Testis (tissue), 3 donors: Measurements from ENCODE around the gene ILF2. TPM values are rescaled to one million over a fixed set of nuclear protein-coding genes. Genes with fewer than 3 reads are reported as not detected.

Experiments
- DNase-seq: peaks from one replicate; pipeline ENCODE4 v3.0.0-alpha.2; 2019
- H3K27ac ChIP-seq, 2 donors: fragments of 200-600 bp; sonication (generic); one replicate each; pipeline ENCODE4 v1.5.1; 2019
- H3K27me3 ChIP-seq: fragments of 200-600 bp; sonication (generic); one replicate; pipeline ENCODE4 v1.5.1; 2019
- H3K36me3 ChIP-seq: fragments of 200-600 bp; sonication (generic); one replicate; pipeline ENCODE4 v1.5.1; 2017; ENCODE audit warnings: low read depth; ENCODE audit errors: missing control alignments
- H3K4me1 ChIP-seq: fragments of 200-600 bp; sonication (generic); one replicate; pipeline ENCODE4 v1.5.1; 2019
- H3K4me3 ChIP-seq, 2 donors: fragments of 200-600 bp; sonication (generic); one replicate each; pipeline ENCODE4 v1.5.1; 2017 to 2019
- H3K9me3 ChIP-seq: fragments of 200-600 bp; sonication (generic); one replicate; pipeline ENCODE4 v1.5.1; 2017
- CTCF ChIP-seq, 3 experiments: fragments of 450-650 bp in 2 of 3; fragments of 200-600 bp in 1 of 3; sonication (generic) in 1 of 3; IDR thresholded peaks; one replicate each; pipeline ENCODE4 v1.5.1; 2016 to 2019; ENCODE audit warnings: antibody characterized with exemption in 3 of 3, mild to moderate bottlenecking in 2 of 3, moderate library complexity in 1 of 3
- POLR2A ChIP-seq: fragments of 450-650 bp; IDR thresholded peaks from one replicate; pipeline ENCODE4 v1.6.1; 2017; ENCODE audit warnings: antibody characterized with exemption, mild to moderate bottlenecking, moderate library complexity
- WGBS, 2 donors: methylation state at CpG; one replicate each; pipeline ENCODE4 v1.1.5; 2018; 5-methylcytosine and 5-hydroxymethylcytosine counted together
- intact Hi-C: fragments of 100-400 bp; cut with DNase I; formaldehyde crosslinking; loops from one replicate; pipeline ENCODE4 v1.15.1; 2023; ENCODE audit warnings: low total_unique reads
- polyA plus RNA-seq: library from polyadenylated mRNA; stranded (reverse); fragments of 350-450 nt; fragmentation: Illumina TruSeq; extraction: RNeasy Lipid Tissue Mini Kit (QIAGEN cat#74804); gene quantifications from one replicate; pipeline ENCODE4 v1.2.3, GENCODE V29; 2014; ENCODE audit warnings: low read depth, low replicate concordance; ENCODE audit not compliant: insufficient read depth
- total RNA-seq, 2 donors: library from RNA; depleted of rRNA; stranded (reverse); fragments of >200 nt; gene quantifications; one replicate each; pipeline ENCODE4 v1.2.3, GENCODE V29; 2016

The ILF2 gene
- total and polyA plus RNA-seq, 3 donors from 2014 or later, result 150 to 295 (median 153) TPM

GRCh38 chr1:153638261-153638660 is 32.5 kb downstream of the ILF2 start:
- intact Hi-C loops, result no loop called here
- Histone ChIP-seq H3K4me3 (no peak overlapping the region), H3K36me3 (no peaks in the 10 kb centered on the region), H3K27ac (peak overlapping the region in 1 of 2 donors; percentile 98), H3K4me1 (peaks cover 10% of the 10 kb centered on the region), H3K27me3 (no peaks in the 10 kb centered on the region), H3K9me3 (no peaks in the 10 kb centered on the region)
- WGBS, 2 donors, result 46 to 52% methylated on average over 6 of the region's 6 CpGs
- TF ChIP-seq POLR2A, result no peak
- TF ChIP-seq CTCF (IDR thresholded peaks at IDR 0.05), result no peak
- DNase-seq, result no peak

- peaks cover 7% of the 10 kb centered on the region for H3K4me1 ChIP-seq
Observed at GRCh38 chr1:153636312-153636711, 34.5 kb downstream of the ILF2 start.

GRCh38 chr1:153635872-153636271 is 34.9 kb downstream of the ILF2 start:
- TF ChIP-seq POLR2A (no peak), CTCF (IDR thresholded peaks at IDR 0.05) (no peak)
- Histone ChIP-seq H3K27me3 (no peaks in the 10 kb centered on the region), H3K9me3 (no peaks in the 10 kb centered on the region), H3K27ac (peak overlapping the region; percentile 98 to 100), H3K36me3 (no peaks in the 10 kb centered on the region), H3K4me3 (no peak overlapping the region), H3K4me1 (peaks cover 7% of the 10 kb centered on the region)
- intact Hi-C loops, result no loop called here
- 67 to 70% methylated on average over 7 of the region's 7 CpGs for WGBS, 2 donors
- DNase-seq, result no peak

More at GRCh38 chr1:153636312-153636711, 34.5 kb downstream of the ILF2 start:
- H3K36me3 ChIP-seq, result no peaks in the 10 kb centered on the region
- H3K27ac ChIP-seq, result peak overlapping the region in 1 of 2 donors; percentile 98
- TF ChIP-seq CTCF (IDR thresholded peaks at IDR 0.05) (no peak), POLR2A (no peak)
- DNase-seq, result no peak
- WGBS, 2 donors, result 86 to 91% methylated on average over 9 of the region's 9 CpGs
- intact Hi-C loops, result no loop called here
- no peaks in the 10 kb centered on the region for H3K9me3 ChIP-seq
- no peaks in the 10 kb centered on the region for H3K27me3 ChIP-seq
- no peak overlapping the region for H3K4me3 ChIP-seq

GRCh38 chr1:153633754-153634665 is 36.8 kb downstream of the ILF2 start, which contains the start of gene CHTOP:
Gene CHTOP (plus strand): TSS chr1:153634066. CDS start chr1:153636589, 2,523 bp downstream.
- H3K36me3 ChIP-seq, result no peaks in the 10 kb centered on the region
- H3K4me1 ChIP-seq, result peaks cover 15% of the 10 kb centered on the region
- H3K27me3 ChIP-seq, result no peaks in the 10 kb centered on the region
- no peaks in the 10 kb centered on the region for H3K9me3 ChIP-seq
- H3K4me3 ChIP-seq, result peak within 1 kb of the TSS; percentile 87 to 93
- 1% methylated on average over 48 to 65 of the region's 65 CpGs for WGBS, 2 donors
- H3K27ac ChIP-seq, result peak within 1 kb of the TSS; percentile 98 to 100
- TF ChIP-seq POLR2A, result peak; percentile 74
- TF ChIP-seq CTCF (IDR thresholded peaks at IDR 0.05), result peak in 1 of 3 experiments; percentile 38
- intact Hi-C loops, result no loop called here
- peak; percentile 99 for DNase-seq
